PC-9 (cell line): ENCODE data around the gene CHD5. TPM values are rescaled to one million over a fixed set of nuclear protein-coding genes. Genes with fewer than 3 reads are reported as not detected.

ENCODE experiments used
- BruUV-seq: library from RNA; stranded (reverse); fragments of 400-500 nt; replicated peaks from 2 replicates; lab custom pipeline; 2021; lab: Mats Ljungman, UMichigan
- CTCF ChIA-PET: fragments of 300-600 bp; sonication (Branson Sonifier 250); formaldehyde crosslinking; loops from one replicate; lab custom pipeline; 2022; ENCODE audit warnings: antibody characterized with exemption; lab: Charles Lee
- POLR2A ChIA-PET: fragments of 300-600 bp; sonication (Branson Sonifier 250); formaldehyde crosslinking; loops from one replicate; lab custom pipeline; 2022; ENCODE audit warnings: antibody characterized with exemption; ENCODE audit not compliant: unreplicated experiment; lab: Charles Lee
- DNase-seq, 2 experiments: peaks; one replicate each; pipeline versions ENCODE4 v3.0.0 to v3.0.0-alpha.2; 2015 to 2022; ENCODE audit warnings: mixed read lengths in 1 of 2
- H2AFZ ChIP-seq: fragments of 200-600 bp; sonication (generic); 2 replicates; pipeline ENCODE4 v1.8.1; 2017; ENCODE audit warnings: antibody characterized with exemption
- H3F3A ChIP-seq: fragments of 200-600 bp; sonication (generic); 2 replicates; pipeline ENCODE4 v1.8.1; 2017; ENCODE audit warnings: antibody characterized with exemption, mild to moderate bottlenecking, low read depth; ENCODE audit not compliant: insufficient read depth
- H3K27ac ChIP-seq: fragments of 200-600 bp; sonication (generic); 2 replicates; pipeline ENCODE4 v1.6.1; 2016; ENCODE audit warnings: mixed run types
- H3K27me3 ChIP-seq: fragments of 200-600 bp; sonication (generic); 2 replicates; pipeline ENCODE4 v1.6.1; 2016; ENCODE audit warnings: low read depth, mixed run types; ENCODE audit not compliant: insufficient read depth
- H3K36me3 ChIP-seq: fragments of 200-600 bp; sonication (generic); 2 replicates; pipeline ENCODE4 v1.6.1; 2016; ENCODE audit warnings: low read depth, mixed run types
- H3K4me1 ChIP-seq: fragments of 200-600 bp; sonication (generic); replicated peaks from 2 replicates; pipeline ENCODE4 v1.6.1; 2016; ENCODE audit warnings: mixed run types; ENCODE audit not compliant: insufficient read depth
- H3K4me2 ChIP-seq: fragments of 200-600 bp; sonication (generic); 2 replicates; pipeline ENCODE4 v1.6.1; 2017; ENCODE audit warnings: mixed run types
- H3K4me3 ChIP-seq: fragments of 200-600 bp; sonication (generic); 2 replicates; pipeline ENCODE4 v1.6.1; 2016; ENCODE audit warnings: mixed run types
- H3K79me2 ChIP-seq: fragments of 200-600 bp; sonication (generic); 2 replicates; pipeline ENCODE4 v1.6.1; 2017; ENCODE audit warnings: low read depth, mixed run types
- H3K9me2 ChIP-seq: fragments of 200-600 bp; sonication (generic); 2 replicates; pipeline ENCODE4 v1.8.1; 2017; ENCODE audit warnings: mild to moderate bottlenecking; ENCODE audit not compliant: insufficient read depth
- H3K9me3 ChIP-seq: fragments of 200-600 bp; sonication (generic); 2 replicates; pipeline ENCODE4 v1.8.1; 2016; ENCODE audit warnings: low read depth; ENCODE audit not compliant: insufficient read depth
- H4K20me1 ChIP-seq: fragments of 200-600 bp; sonication (generic); 2 replicates; pipeline ENCODE4 v1.8.1; 2017; ENCODE audit not compliant: insufficient read depth
- CTCF ChIP-seq: fragments of 200-600 bp; sonication (generic); conservative IDR thresholded peaks from 2 replicates; pipeline ENCODE4 v1.6.1; 2017; ENCODE audit warnings: mixed run types, antibody characterized with exemption, mild to moderate bottlenecking, moderate library complexity
- EZH2 ChIP-seq: fragments of 200-600 bp; sonication (generic); IDR thresholded peaks from 2 replicates; pipeline ENCODE4 v1.8.0; 2017; ENCODE audit warnings: antibody characterized with exemption, low read depth
- intact Hi-C: fragments of 100-400 bp; cut with micrococcal nuclease; formaldehyde crosslinking; loops from one replicate; pipeline ENCODE4 v1.10.0; 2022; ENCODE audit not compliant: unreplicated experiment
- total RNA-seq: library from RNA; stranded (reverse); gene quantifications from 2 replicates; pipeline ENCODE4 v1.2.3, GENCODE V29; 2021

Gene CHD5
- total RNA-seq, 1 experiment from 2014 or later, result 0.50 TPM

- Histone ChIP-seq H2AFZ (no peak overlapping the region), H3F3A (no peaks in the 10 kb centered on the region), H3K27me3 (no peaks in the 10 kb centered on the region), H3K4me2 (peak overlapping the region; percentile 84), H3K9me3 (no peaks in the 10 kb centered on the region), H3K4me1 (0 out of 2 replicates have a peak, but pooled peaks cover 6% of the 10 kb centered on the region), H3K4me3 (peak overlapping the region; percentile 94), H3K27ac (no peak overlapping the region), H4K20me1 (no peaks in the 10 kb centered on the region), H3K79me2 (peaks cover 15% of the 10 kb centered on the region), H3K36me3 (no peaks in the 10 kb centered on the region), H3K9me2 (no peaks in the 10 kb centered on the region)
- ChIA-PET POLR2A (interaction anchor here (0.6 kb wide), 1 partner anchor 49 kb away, joined by 3 read pairs; no protein-coding TSS in a partner anchor), CTCF (interaction anchor here (1.1 kb wide), 1 partner anchor 17 kb away, joined by 11 read pairs; no protein-coding TSS in a partner anchor)
- no TSS peak for BruUV-seq
- intact Hi-C loops, result no loop called here
- TF ChIP-seq EZH2, result no peak
- TF ChIP-seq CTCF, result no peak
- DNase-seq, result no peak
Measured at GRCh38 chr1:6207075-6207885, 27.2 kb upstream of the CHD5 start.

GRCh38 chr1:6206520-6206855 is 26.4 kb upstream of the CHD5 start:
- ChIA-PET POLR2A (interaction anchor here (0.5 to 0.6 kb wide), 4 partner anchors 148 to 214 kb away, joined by 3 to 8 read pairs (median 4); no protein-coding TSS in a partner anchor), CTCF (interaction anchor here (0.6 to 1.1 kb wide), 3 partner anchors 18 to 38 kb away, joined by 3 to 11 read pairs (median 4); no protein-coding TSS in a partner anchor)
- H4K20me1 ChIP-seq, result no peaks in the 10 kb centered on the region
- H3K27me3 ChIP-seq, result no peaks in the 10 kb centered on the region
- no peaks in the 10 kb centered on the region for H3F3A ChIP-seq
- peaks cover 15% of the 10 kb centered on the region for H3K79me2 ChIP-seq
- BruUV-seq, result TSS peak; percentile 60
- DNase-seq, result no peak
- intact Hi-C loops, result loop anchor here (1.0 kb wide), 1 partner anchor 14 kb away; no protein-coding TSS in a partner anchor
- peak overlapping the region; percentile 77 for H3K27ac ChIP-seq
- peak overlapping the region; percentile 94 for H3K4me3 ChIP-seq
- H3K9me3 ChIP-seq, result no peaks in the 10 kb centered on the region
- no peak for TF ChIP-seq EZH2
- TF ChIP-seq CTCF, result no peak
- peak overlapping the region; percentile 84 for H3K4me2 ChIP-seq
- H3K36me3 ChIP-seq, result no peaks in the 10 kb centered on the region
- H3K4me1 ChIP-seq, result 0 out of 2 replicates have a peak, but pooled peaks cover 6% of the 10 kb centered on the region
- H3K9me2 ChIP-seq, result no peaks in the 10 kb centered on the region
- no peak overlapping the region for H2AFZ ChIP-seq

- Histone ChIP-seq H3K4me3 (peak within 1 kb of the TSS; percentile 94), H3K36me3 (no peaks in the 10 kb centered on the region), H3K27me3 (no peaks in the 10 kb centered on the region), H3K9me2 (no peaks in the 10 kb centered on the region), H3F3A (no peaks in the 10 kb centered on the region), H3K4me2 (peak within 1 kb of the TSS; percentile 84), H3K79me2 (peaks cover 15% of the 10 kb centered on the region), H3K9me3 (no peaks in the 10 kb centered on the region), H3K27ac (peak within 1 kb of the TSS; percentile 77), H4K20me1 (no peaks in the 10 kb centered on the region), H2AFZ (peak within 1 kb of the TSS; percentile 79), H3K4me1 (0 out of 2 replicates have a peak, but pooled peaks cover 6% of the 10 kb centered on the region)
- ChIA-PET POLR2A (interaction anchor here (0.5 to 0.6 kb wide), 5 partner anchors 147 to 217 kb away, joined by 3 to 8 read pairs (median 4); no protein-coding TSS in a partner anchor), CTCF (interaction anchor here (0.6 to 1.1 kb wide), 3 partner anchors 18 to 39 kb away, joined by 3 to 11 read pairs (median 4); no protein-coding TSS in a partner anchor)
- no TSS peak for BruUV-seq
- intact Hi-C loops, result loop anchor here (1.0 kb wide), 4 partner anchors 14 to 98 kb away; partner anchors contain the start of gene ICMT
- TF ChIP-seq EZH2 (no peak), CTCF (no peak)
- DNase-seq, result peak; percentile 73 to 86
Measured at GRCh38 chr1:6205849-6206519, 25.9 kb upstream of the CHD5 start, which contains the start of gene RNF207. Gene RNF207, plus strand, starts transcription at chr1:6206119. Its CDS starts 417 bp downstream, at chr1:6206536.
